Measurements from ENCODE around the gene RANBP10. TPM values are rescaled to one million over a fixed set of nuclear protein-coding genes. Genes with fewer than 3 reads are reported as not detected.

Gene RANBP10
- total RNA-seq, 1 experiment from 2014 or later, result 15.6 TPM

GRCh38 chr16:67708368-67708771, 98.0 kb downstream of the RANBP10 start:
- Histone ChIP-seq H3K79me2 (ENCODE audit: insufficient read depth, low read length) (peaks cover 5% of the 10 kb centered on the region; the same call in 1 of the 2 replicates), H3K27me3 (ENCODE audit: insufficient read depth, low read length) (no peaks in the 10 kb centered on the region), H4K5ac (ENCODE audit: insufficient read length, low read depth, low read length) (no peak overlapping the region), H3K79me1 (ENCODE audit: insufficient read depth, low read depth, low read length, poor library complexity, severe bottlenecking) (peaks cover 6% of the 10 kb centered on the region), H3K27ac (ENCODE audit: insufficient read length, low read depth, low read length) (no peak overlapping the region), H2AK5ac (ENCODE audit: insufficient read length, low read length) (no peak overlapping the region), H2BK15ac (ENCODE audit: low read depth, low read length) (no peak overlapping the region), H3K9ac (ENCODE audit: extremely low read depth, insufficient read length, low read length) (no peak overlapping the region), H3K4ac (ENCODE audit: low read depth, low read length) (no peak overlapping the region), H3K4me1 (ENCODE audit: insufficient read depth, low read length) (no peaks in the 10 kb centered on the region; the same call in 1 of the 2 replicates), H2BK20ac (ENCODE audit: low read depth, low read length, poor library complexity, severe bottlenecking) (no peak overlapping the region), H3K56ac (ENCODE audit: insufficient read length, low read depth, low read length) (no peak overlapping the region), H3K9me3 (ENCODE audit: control insufficient read depth, low read depth, low read length) (no peaks in the 10 kb centered on the region), H4K20me1 (ENCODE audit: control insufficient read depth, insufficient read depth, insufficient read length) (no peaks in the 10 kb centered on the region), H3T11ph (ENCODE audit: low read length) (no peak overlapping the region), H4K91ac (ENCODE audit: insufficient read length, low read depth, low read length) (no peak overlapping the region), H2BK120ac (ENCODE audit: low read depth, low read length, poor library complexity, severe bottlenecking) (no peak overlapping the region), H3K14ac (ENCODE audit: insufficient read depth, low read length) (no peak overlapping the region), H2AFZ (ENCODE audit: low read length) (no peak overlapping the region), H3K18ac (ENCODE audit: insufficient read length, low read depth, low read length) (no peak overlapping the region), H3K23ac (ENCODE audit: insufficient read length, low read depth, low read length) (no peak overlapping the region), H4K8ac (replicated peaks; ENCODE audit: insufficient read length, low read depth, low read length) (no peak overlapping the region), H3K23me2 (ENCODE audit: insufficient read length, low read depth, low read length, poor library complexity, severe bottlenecking) (no peaks in the 10 kb centered on the region), H2BK5ac (ENCODE audit: insufficient read length, low read length) (no peak overlapping the region), H2BK12ac (ENCODE audit: insufficient read length, low read depth, low read length) (no peak overlapping the region), H3K4me2 (ENCODE audit: insufficient read depth, insufficient read length, low read length) (no peak overlapping the region)
- H3K9me3 Mint-ChIP-seq, result no peaks in the 10 kb centered on the region; a peak in 1 of 5 replicates
- H3K4me1 Mint-ChIP-seq, result peaks cover 14 to 19% of the 10 kb centered on the region in 2 experiments
- DNase-seq, result no peak
- no peaks in the 10 kb centered on the region for H3K27me3 Mint-ChIP-seq (ENCODE audit: low read depth)
- no peak overlapping the region for H3K4me3 Mint-ChIP-seq
- H3K36me3 Mint-ChIP-seq (ENCODE audit: insufficient read depth in 1 of 3, low read depth in 3 of 3), result peaks cover 2 to 7% (median 5%) of the 10 kb centered on the region in 3 experiments; a peak in 4 of 7 replicates
- no peak overlapping the region; a peak in 1 of 7 replicates for H3K27ac Mint-ChIP-seq
- TF ChIP-seq CTCF (conservative IDR thresholded peaks at IDR 0.05), result no peak
- WGBS (ENCODE audit: extremely low coverage, insufficient read length, low lambda C conversion rate), result no CpG with 5 or more reads among the region's 2 CpGs
